SK-N-SH treated with all-trans-retinoic acid at 6 μM for 48 hours (cell line): ENCODE results near the gene FAM219B.
A peak's percentile ranks its signal among the peaks of the same experiment; 100 is the strongest.

Source experiments
- ATAC-seq: fragments of 200-7000 bp; cut with Tn5 transposase; 3 replicates; pipeline ENCODE4 v1.9.1; 2020; ENCODE audit warnings: mild to moderate bottlenecking, moderate library complexity
- BACH2 ChIP-seq: fragments of 250-450 bp; sonication (Bioruptor Pico); IDR thresholded peaks from 2 replicates; pipeline ENCODE4 v1.9.0; 2021; ENCODE audit warnings: mild to moderate bottlenecking, borderline replicate concordance
- CREB5 ChIP-seq: fragments of 250-450 bp; sonication (Bioruptor Pico); IDR thresholded peaks from 2 replicates; pipeline ENCODE4 v1.5.1; 2020; ENCODE audit warnings: low read depth, mild to moderate bottlenecking, moderate library complexity
- CSDC2 ChIP-seq: fragments of 250-450 bp; sonication (Bioruptor Pico); IDR thresholded peaks from 2 replicates; pipeline ENCODE4 v1.5.0; 2020; ENCODE audit warnings: mild to moderate bottlenecking, moderate library complexity
- CSRNP3 ChIP-seq: fragments of 250-450 bp; sonication (Bioruptor Pico); IDR thresholded peaks from 2 replicates; pipeline ENCODE4 v1.5.1; 2021; ENCODE audit warnings: mild to moderate bottlenecking, moderate library complexity
- ESRRG ChIP-seq: fragments of 250-450 bp; sonication (Bioruptor Pico); IDR thresholded peaks from 2 replicates; pipeline ENCODE4 v1.6.1; 2021; ENCODE audit warnings: mild to moderate bottlenecking
- GLIS3 ChIP-seq: fragments of 250-450 bp; sonication (Bioruptor Pico); IDR thresholded peaks from 2 replicates; pipeline ENCODE4 v1.5.0; 2020; ENCODE audit warnings: mild to moderate bottlenecking, moderate library complexity
- ISL1 ChIP-seq: fragments of 250-450 bp; sonication (Bioruptor Pico); IDR thresholded peaks from 2 replicates; pipeline ENCODE4 v2.1.2; 2022; ENCODE audit warnings: mild to moderate bottlenecking, moderate library complexity
- OSR1 ChIP-seq: fragments of 250-450 bp; sonication (Bioruptor Pico); IDR thresholded peaks from 2 replicates; pipeline ENCODE4 v1.8.0; 2022; ENCODE audit warnings: moderate library complexity, mild to moderate bottlenecking, inconsistent platforms
- PATZ1 ChIP-seq: fragments of 250-450 bp; sonication (Bioruptor Pico); IDR thresholded peaks from 2 replicates; pipeline ENCODE4 v1.8.0; 2020; ENCODE audit warnings: mild to moderate bottlenecking, moderate library complexity, borderline replicate concordance
- POU6F1 ChIP-seq: fragments of 250-450 bp; sonication (Bioruptor Pico); IDR thresholded peaks from 2 replicates; pipeline ENCODE4 v1.8.0; 2021; ENCODE audit warnings: low read depth, mild to moderate bottlenecking, moderate library complexity, borderline replicate concordance
- PPARA ChIP-seq: fragments of 250-450 bp; sonication (Bioruptor Pico); IDR thresholded peaks from 2 replicates; pipeline ENCODE4 v1.5.0; 2020; ENCODE audit warnings: mild to moderate bottlenecking, borderline replicate concordance
- RARB ChIP-seq: fragments of 250-450 bp; sonication (Bioruptor Pico); IDR thresholded peaks from 2 replicates; pipeline ENCODE4 v1.8.0; 2021; ENCODE audit warnings: mild to moderate bottlenecking, moderate library complexity
- SNAI2 ChIP-seq: fragments of 250-450 bp; sonication (Bioruptor Pico); IDR thresholded peaks from 2 replicates; pipeline ENCODE4 v1.5.0; 2020; ENCODE audit warnings: mild to moderate bottlenecking, moderate library complexity
- TCF4 ChIP-seq: fragments of 250-450 bp; sonication (Bioruptor Pico); IDR thresholded peaks from 2 replicates; pipeline ENCODE4 v1.8.0; 2021; ENCODE audit warnings: mild to moderate bottlenecking, moderate library complexity, borderline replicate concordance
- TOX ChIP-seq: fragments of 250-450 bp; sonication (Bioruptor Pico); IDR thresholded peaks from 2 replicates; pipeline ENCODE4 v1.8.0; 2021; ENCODE audit warnings: mild to moderate bottlenecking, moderate library complexity, borderline replicate concordance
- TSHZ2 ChIP-seq: fragments of 250-450 bp; sonication (Bioruptor Pico); IDR thresholded peaks from 2 replicates; pipeline ENCODE4 v1.5.0; 2020; ENCODE audit warnings: mild to moderate bottlenecking, moderate library complexity
- ZC3H10 ChIP-seq: fragments of 250-450 bp; sonication (Bioruptor Pico); IDR thresholded peaks from 2 replicates; pipeline ENCODE4 v1.5.1; 2021; ENCODE audit warnings: mild to moderate bottlenecking, moderate library complexity
- ZFP3 ChIP-seq: fragments of 250-450 bp; sonication (Bioruptor Pico); IDR thresholded peaks from 2 replicates; pipeline ENCODE4 v1.5.0; 2020; ENCODE audit warnings: mild to moderate bottlenecking, moderate library complexity
- ZNF565 ChIP-seq: fragments of 450-650 bp; formaldehyde crosslinking; conservative IDR thresholded peaks from 2 replicates; pipeline ENCODE4 v1.5.0; 2020; ENCODE audit warnings: low read depth, mild to moderate bottlenecking, moderate library complexity
- ZNF70 ChIP-seq: fragments of 450-650 bp; formaldehyde crosslinking; IDR thresholded peaks from 2 replicates; pipeline ENCODE4 v1.5.0; 2020; ENCODE audit warnings: mild to moderate bottlenecking, moderate library complexity
- ZNF8 ChIP-seq: fragments of 450-650 bp; formaldehyde crosslinking; IDR thresholded peaks from 2 replicates; pipeline ENCODE4 v1.5.0; 2020; ENCODE audit warnings: mild to moderate bottlenecking, moderate library complexity

FAM219B gene

GRCh38 chr15:74889883-74890664 lies 16.6 kb downstream of the FAM219B start, which contains the start of gene MPI:
Gene MPI, plus strand, starts transcription at chr15:74890042. Its CDS starts 32 bp downstream, at chr15:74890074.
- ATAC-seq = peak; percentile 99
- no peak for TF ChIP-seq ZC3H10 (CRISPR knock-in tag)
- TF ChIP-seq POU6F1 = no peak
- no peak for TF ChIP-seq OSR1 (CRISPR knock-in tag)
- no peak for TF ChIP-seq BACH2 (CRISPR knock-in tag)
- TF ChIP-seq CSDC2 (CRISPR knock-in tag) = 0 out of 2 replicates have a peak, but pooled peaks have one; percentile 33
- TF ChIP-seq, all 23 proteins: peak for 1

GRCh38 chr15:74889390-74889882 lies 17.2 kb downstream of the FAM219B start:
- peak; percentile 46 for ATAC-seq
- no peak for TF ChIP-seq TCF4 (CRISPR knock-in tag)
- TF ChIP-seq CREB5 (CRISPR knock-in tag) = no peak
- no peak for TF ChIP-seq CSRNP3 (CRISPR knock-in tag)
- no peak for TF ChIP-seq ZNF8 (CRISPR knock-in tag)
- no peak for TF ChIP-seq PPARA (CRISPR knock-in tag)
- no peak for TF ChIP-seq ISL1 (CRISPR knock-in tag)
- no peak for TF ChIP-seq BACH2 (CRISPR knock-in tag)
- no peak for TF ChIP-seq ZNF565 (CRISPR knock-in tag)
- TF ChIP-seq GLIS3 (CRISPR knock-in tag) = no peak
- no peak for TF ChIP-seq SNAI2 (CRISPR knock-in tag)
- TF ChIP-seq TOX (CRISPR knock-in tag) = no peak
- TF ChIP-seq ZFP3 = no peak
- TF ChIP-seq ZNF70 (CRISPR knock-in tag) = no peak
- no peak for TF ChIP-seq PATZ1 (CRISPR knock-in tag)
- no peak for TF ChIP-seq CSDC2 (CRISPR knock-in tag)
- TF ChIP-seq, all 23 proteins: peak for 0

- no peak for ATAC-seq
- no peak for TF ChIP-seq POU6F1
- no peak for TF ChIP-seq ZNF565 (CRISPR knock-in tag)
- no peak for TF ChIP-seq ESRRG (CRISPR knock-in tag)
- TF ChIP-seq ZC3H10 (CRISPR knock-in tag) = no peak
- no peak for TF ChIP-seq BACH2 (CRISPR knock-in tag)
- TF ChIP-seq SNAI2 (CRISPR knock-in tag) = no peak
- no peak for TF ChIP-seq GLIS3 (CRISPR knock-in tag)
- TF ChIP-seq TSHZ2 (CRISPR knock-in tag) = no peak
- TF ChIP-seq ZNF70 (CRISPR knock-in tag) = no peak
- TF ChIP-seq TOX (CRISPR knock-in tag) = no peak
- TF ChIP-seq RARB = no peak
- no peak for TF ChIP-seq CSRNP3 (CRISPR knock-in tag)
- no peak for TF ChIP-seq PPARA (CRISPR knock-in tag)
- no peak for TF ChIP-seq ZFP3
- TF ChIP-seq CSDC2 (CRISPR knock-in tag) = no peak
- no peak for TF ChIP-seq CREB5 (CRISPR knock-in tag)
- TF ChIP-seq TCF4 (CRISPR knock-in tag) = no peak
Observed at GRCh38 chr15:74888716-74889115, 17.9 kb downstream of the FAM219B start.
